A549 treated with AZD9567 at 1 μM for 4 hours (cell line): Measurements from ENCODE around the gene MADD. TPM values are rescaled to one million over a fixed set of nuclear protein-coding genes. Genes with fewer than 3 reads are reported as not detected.

Experiments used
- total RNA-seq: library from RNA; stranded (reverse); fragments of 200-300 nt; extraction: Qiagen RNA extraction; gene quantifications from 5 replicates; pipeline ENCODE4 v1.2.3, GENCODE V29; 2022; ENCODE audit not compliant: insufficient read depth

MADD gene
- 19.1 to 23.8 TPM (median 22.4 TPM) in 5 replicates for total RNA-seq

GRCh38 chr11:47269829-47270305 lies at the start of gene MADD:
Gene MADD, plus strand, starts transcription at chr11:47270133.

DNA sequence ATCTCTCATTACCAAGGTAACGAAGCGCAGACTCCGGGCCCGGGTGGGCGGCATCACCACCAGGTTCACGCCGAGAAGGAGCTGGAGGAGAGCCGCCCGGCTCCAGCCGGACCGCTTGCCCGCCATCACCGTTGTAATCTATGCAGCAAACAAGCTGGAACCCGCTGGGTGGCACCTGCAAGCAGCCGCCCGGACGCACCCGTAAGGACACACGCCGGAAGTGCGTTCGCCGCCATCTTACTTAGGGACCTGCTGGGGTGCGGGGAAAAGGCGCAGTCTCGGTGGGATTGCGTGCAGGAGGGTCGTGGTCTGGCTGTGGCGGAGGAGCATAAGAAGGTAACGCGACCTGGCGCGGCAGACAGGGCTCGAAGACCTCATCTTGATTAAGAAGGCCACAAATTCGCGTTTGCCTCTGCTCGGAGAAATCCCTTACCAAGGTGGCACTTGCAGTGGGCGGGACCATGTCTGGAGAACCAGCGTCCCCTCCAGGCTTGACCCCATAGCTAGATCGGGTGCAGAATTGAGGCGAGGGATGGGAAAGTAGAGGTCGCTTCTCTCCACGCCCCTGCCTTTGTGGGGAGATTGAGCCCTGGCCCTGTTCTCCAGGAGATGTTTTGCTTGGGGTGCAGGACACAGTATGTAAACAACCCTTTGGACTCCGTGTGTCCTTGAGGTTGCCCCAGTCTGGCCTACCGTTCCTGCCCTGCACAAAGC lies 21.1 kb upstream of the MADD start, which contains the start of gene ACP2:
Gene ACP2 (minus strand): TSS at position 151 of the 714 bp plus-strand sequence. CDS start 25 bp downstream, at position 126.

DNA sequence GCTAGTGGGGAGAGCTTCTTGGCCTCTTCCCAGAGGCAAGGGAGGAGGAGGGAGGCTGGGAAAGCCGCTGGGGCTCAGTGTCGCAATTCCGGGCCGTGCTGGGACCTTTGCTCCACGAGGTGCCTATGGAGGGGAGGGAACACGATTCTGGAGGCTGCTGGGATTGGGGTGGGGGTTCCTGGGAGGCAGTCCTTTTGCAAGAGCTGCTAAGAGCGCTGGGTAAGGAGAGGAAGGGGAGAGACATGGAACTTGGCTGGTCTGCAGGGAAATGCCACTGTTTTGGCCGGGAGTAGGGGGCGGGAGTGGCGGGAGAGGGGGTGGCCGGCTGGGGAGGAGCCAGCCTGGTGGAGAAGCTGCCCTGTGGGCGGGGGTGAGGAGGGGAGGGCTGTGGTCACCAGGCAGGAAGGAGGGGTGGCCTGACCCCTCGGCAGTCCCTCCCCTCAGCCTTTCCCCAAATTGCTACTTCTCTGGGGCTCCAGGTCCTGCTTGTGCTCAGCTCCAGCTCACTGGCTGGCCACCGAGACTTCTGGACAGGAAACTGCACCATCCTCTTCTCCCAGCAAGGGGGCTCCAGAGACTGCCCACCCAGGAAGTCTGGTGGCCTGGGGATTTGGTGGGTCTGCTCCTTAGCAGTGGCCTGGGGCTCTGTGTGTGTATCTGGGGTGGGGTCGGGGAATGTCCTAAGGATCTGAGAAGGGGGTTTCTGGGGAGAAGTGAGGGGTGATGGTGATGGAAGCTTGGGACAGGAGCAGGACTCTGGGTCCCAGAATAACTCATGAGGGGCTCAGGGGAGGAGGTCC lies 12.2 kb upstream of the MADD start, which contains the start of gene NR1H3:
Gene NR1H3 (plus strand): TSS at position 480 of the 800 bp plus-strand sequence. CDS start 1,221 bp downstream, outside the sequence.

DNA sequence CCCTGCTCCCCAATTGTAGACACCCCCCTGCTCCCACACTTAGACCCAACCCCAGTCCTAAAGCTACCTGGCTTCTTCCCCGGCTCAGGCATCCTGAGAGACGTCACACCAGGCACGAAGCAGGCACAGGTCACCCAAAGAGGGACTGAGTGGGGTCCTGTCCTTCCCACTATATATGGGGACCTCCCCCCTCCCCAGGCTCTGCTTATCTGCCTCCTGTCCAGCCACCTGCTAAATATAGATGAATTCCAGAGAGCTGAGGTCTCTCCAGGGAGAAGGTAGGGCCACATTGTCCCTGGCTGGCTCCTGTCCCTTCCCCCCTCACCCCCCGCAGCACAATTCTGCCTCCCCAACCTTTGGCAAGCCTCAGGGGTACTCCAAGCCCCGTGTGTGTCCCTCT lies 82.6 kb downstream of the MADD start, which contains the start of gene MYBPC3:
Gene MYBPC3 (minus strand): TSS at position 147 of the 400 bp plus-strand sequence. CDS start 55 bp downstream, at position 92.

GRCh38 chr11:47378010-47378835 lies 108.3 kb downstream of the MADD start, which contains the start of gene SPI1:
Gene SPI1, minus strand, starts transcription at chr11:47378547. Its CDS starts 194 bp downstream, at chr11:47378353.

Other genes with a start within 250 kb of the MADD start
- 27.8 to 42.9 TPM (median 29.6 TPM) in 5 replicates for gene ARFGAP2, start 93.3 kb upstream of the MADD start, total RNA-seq
- gene PACSIN3, start 83.7 kb upstream of the MADD start, total RNA-seq = 17.6 to 27.9 TPM (median 24.1 TPM) in 5 replicates
- gene DDB2, start 55.2 kb upstream of the MADD start, total RNA-seq = 73.7 to 86.2 TPM (median 76.6 TPM) in 5 replicates
- gene ACP2, start 21.3 kb upstream of the MADD start, total RNA-seq = 22.3 to 23.0 TPM (median 22.9 TPM) in 5 replicates
- 6.5 to 12.5 TPM (median 11.3 TPM) in 5 replicates for gene NR1H3, start 12.1 kb upstream of the MADD start, total RNA-seq
- 0.05 to 0.09 TPM (median 0.05 TPM) in 4 of 5 replicates, not detected in the other for gene MYBPC3, start 82.6 kb downstream of the MADD start, total RNA-seq
- gene SPI1, start 108.4 kb downstream of the MADD start, total RNA-seq = 0.09 to 0.13 TPM (median 0.11 TPM) in 3 of 5 replicates, not detected in the others
- 41.7 to 59.2 TPM (median 54.4 TPM) in 5 replicates for gene SLC39A13, start 138.5 kb downstream of the MADD start, total RNA-seq
- gene PSMC3, start 156.3 kb downstream of the MADD start, total RNA-seq = 178 to 312 TPM (median 192 TPM) in 5 replicates
- 0.11 to 0.45 TPM (median 0.26 TPM) in 4 of 5 replicates, not detected in the other for gene RAPSN, start 179.0 kb downstream of the MADD start, total RNA-seq